Stimulated activated CD8-positive, alpha-beta memory T cell treated with anti-CD3 and anti-CD28 coated beads, Interleukin-12 subunit alpha, Interleukin-12 subunit beta, amount 100 ng/mL, for 4 hours (primary cell): Measurements from ENCODE around the gene FNTB.

ENCODE experiments used
- DNase-seq: peaks from one replicate; pipeline ENCODE4 v3.0.0-alpha.2; 2020; ENCODE audit warnings: low read depth

Gene FNTB

DNA sequence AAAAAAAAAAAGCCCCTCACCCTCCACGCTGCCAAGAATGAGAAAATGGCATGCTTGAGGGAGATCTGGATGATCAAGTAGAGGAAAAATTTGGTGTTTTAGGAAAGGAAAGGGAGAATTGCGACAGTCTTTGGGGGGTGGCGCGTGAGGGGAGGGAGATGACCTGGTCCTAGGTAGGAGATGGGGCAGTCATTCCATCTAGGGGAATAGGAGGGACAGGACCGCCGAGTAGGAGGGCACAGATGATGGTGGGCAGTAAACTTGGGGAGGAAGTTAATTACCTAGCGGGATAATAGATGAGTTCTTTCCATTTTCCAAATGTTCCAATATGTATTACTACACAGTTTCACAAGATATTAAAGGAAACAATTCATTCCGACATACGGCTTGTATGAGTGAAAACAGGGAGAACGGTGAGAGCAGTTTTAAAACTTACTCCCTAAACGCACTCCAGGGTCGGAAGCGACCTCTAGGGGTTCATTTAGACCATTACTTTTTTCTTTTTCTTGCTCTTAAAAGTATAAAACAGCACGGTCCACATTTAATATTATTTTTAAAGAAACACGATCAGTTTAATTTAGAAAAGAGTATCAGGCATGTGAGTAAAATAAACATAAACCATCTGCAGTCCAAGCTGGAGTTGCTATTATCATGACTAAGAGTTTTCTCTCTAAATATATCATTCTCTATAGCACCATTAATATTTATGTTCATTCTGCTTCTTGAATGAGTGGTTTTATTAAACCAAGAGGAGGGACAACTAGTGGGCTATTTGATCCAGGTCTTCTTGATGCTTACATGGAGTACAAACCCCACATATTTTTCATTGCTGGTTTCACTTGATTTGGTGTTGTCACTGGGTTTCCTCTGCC lies 3.0 kb upstream of the FNTB start:
- DNase-seq: no peak

DNA sequence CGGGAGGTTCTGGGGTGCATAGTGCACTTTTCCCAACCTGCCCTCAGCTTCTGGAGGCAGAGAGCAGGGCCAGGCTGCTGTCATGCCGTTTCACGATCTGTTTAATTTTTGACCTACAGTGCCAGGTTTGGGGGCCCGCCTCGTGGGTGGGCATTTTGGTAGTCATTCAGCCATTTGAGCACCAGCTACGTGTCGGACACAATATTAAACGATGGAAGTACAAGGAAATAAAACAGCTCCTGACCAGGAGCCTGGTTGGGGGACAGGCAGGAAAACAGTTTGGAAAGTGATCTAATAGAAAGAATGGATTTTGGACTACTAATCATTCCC lies 708 bp downstream of the FNTB start:
- DNase-seq: no peak

DNA sequence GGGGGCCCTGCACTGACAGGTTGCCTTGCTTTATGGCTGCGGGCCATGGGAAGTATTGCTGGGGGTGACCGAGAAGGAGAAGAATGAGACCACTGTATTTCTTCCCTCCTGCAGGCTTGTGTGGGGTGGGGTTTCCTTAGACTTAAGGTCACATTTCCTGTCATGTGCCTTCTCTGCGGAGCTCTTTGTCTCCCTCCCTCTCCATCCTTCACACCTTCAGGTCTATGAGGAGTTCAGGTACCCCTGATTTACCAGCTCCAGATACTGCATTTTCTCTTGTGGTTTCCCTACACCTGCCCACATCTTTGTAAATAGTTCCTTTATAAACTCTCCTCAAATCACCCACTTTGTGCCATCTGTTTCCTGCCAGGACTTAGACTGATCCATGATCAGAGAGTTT lies 3.6 kb downstream of the FNTB start:
- no peak for DNase-seq

DNA sequence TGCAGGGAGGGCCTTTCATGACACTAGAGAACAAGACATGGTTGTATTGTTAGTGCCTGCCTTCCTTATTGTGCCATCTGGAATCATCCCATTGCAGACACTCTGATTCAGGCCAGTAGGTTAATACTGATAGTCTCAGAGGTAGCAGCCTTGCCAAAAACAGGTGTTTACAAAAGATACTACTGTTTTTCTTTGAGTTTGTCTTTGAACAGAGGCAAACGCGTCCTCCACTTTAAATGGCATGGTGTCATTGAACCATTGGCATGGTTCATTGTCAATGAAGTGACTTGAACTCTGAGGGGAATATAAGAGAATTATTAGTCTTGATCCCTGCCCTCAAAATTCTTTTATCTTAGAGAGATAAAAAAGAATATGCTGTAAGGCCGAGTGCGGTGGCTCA lies 4.2 kb downstream of the FNTB start:
- no peak for DNase-seq

DNA sequence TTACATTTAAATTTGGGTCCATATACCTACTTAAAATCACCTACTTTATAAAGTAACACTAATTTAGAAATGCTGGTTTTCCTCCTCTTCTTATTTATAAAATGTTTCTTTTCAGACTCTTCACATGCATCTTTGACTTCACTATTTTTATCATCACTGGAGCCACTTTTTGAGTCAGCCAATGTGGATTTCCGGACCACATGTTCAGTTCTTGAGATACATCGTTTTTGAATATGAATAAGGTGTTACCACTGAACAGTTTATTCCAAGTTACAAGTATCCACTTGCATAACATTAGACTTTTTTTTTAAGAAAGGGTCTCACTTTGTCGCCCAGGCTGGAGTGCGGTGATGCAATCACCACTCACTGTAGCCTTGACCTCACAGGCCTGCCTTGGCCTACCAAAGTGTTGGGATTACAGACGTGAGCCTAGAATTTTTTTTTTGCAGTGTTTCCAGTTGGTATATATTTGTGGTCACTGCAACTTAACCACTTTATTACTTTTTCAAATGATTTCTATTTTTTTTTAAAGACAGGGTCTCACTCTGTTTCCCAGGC lies 5.7 kb downstream of the FNTB start:
- no peak for DNase-seq

DNA sequence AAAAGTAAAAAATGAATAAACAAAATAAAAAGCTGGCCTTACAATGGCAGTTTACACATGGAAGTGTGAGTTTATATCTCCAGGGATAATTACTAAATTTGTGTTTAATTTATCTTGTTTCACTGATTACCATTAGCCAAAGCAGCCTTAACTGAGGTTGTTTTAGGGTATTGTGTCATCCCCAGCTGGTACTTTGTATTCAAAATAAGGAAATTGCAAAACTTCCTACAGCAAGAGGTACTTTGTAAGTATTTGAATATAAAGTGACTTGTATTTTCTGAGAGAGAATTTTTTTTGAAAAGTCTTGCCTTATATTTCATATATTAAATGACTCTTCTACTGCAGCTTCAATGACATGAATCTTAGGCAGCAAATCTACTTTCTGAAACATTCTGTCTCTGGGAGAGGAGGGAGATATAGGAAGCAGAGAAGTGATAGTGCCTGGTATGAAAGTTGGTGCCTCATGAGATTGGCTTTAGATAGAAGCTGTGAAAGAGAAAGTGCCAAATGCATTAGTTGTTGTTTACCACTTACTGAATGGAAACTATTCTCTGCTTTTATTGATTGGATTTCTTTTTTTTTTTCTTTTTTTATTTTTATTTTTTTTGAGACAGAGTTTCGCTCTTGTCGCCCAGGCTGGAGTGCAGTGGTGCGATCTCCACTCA lies 6.7 kb downstream of the FNTB start:
- DNase-seq: no peak

DNA sequence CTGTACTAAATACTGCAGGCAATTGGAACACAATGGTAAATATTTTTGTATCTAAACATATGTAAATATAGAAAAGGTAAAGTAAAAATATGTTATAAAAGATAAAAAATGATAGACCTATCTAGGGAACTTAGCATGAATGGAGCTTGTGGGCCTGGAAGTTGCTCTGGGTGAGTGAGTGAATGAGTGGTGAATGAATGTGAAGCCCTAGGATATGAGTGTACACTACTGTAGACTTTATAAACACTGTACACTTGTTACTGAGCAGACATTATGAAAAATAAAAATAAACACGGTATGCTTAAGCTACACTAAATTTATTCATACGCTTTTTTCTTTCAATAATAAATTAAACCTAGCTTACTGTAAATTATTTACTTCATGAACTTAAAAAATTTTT lies 7.8 kb downstream of the FNTB start:
- no peak for DNase-seq

DNA sequence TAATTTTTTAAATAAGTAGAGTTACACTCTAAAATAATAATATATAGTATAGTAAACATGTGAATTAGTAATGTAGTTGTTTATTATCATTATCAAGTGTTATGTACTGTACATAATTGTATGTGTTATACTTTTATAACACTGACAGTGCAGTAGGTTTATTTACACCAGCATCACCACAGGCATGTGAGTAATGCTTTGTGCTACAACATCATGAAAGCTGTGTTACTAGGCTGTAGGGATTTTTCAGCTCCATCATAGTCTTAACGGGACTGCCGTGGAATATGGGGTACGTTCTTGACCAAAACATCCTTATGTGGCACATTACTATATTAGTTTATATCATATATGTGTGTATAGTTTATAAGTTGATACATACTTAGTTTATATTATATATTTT lies 8.6 kb downstream of the FNTB start:
- DNase-seq: no peak

DNA sequence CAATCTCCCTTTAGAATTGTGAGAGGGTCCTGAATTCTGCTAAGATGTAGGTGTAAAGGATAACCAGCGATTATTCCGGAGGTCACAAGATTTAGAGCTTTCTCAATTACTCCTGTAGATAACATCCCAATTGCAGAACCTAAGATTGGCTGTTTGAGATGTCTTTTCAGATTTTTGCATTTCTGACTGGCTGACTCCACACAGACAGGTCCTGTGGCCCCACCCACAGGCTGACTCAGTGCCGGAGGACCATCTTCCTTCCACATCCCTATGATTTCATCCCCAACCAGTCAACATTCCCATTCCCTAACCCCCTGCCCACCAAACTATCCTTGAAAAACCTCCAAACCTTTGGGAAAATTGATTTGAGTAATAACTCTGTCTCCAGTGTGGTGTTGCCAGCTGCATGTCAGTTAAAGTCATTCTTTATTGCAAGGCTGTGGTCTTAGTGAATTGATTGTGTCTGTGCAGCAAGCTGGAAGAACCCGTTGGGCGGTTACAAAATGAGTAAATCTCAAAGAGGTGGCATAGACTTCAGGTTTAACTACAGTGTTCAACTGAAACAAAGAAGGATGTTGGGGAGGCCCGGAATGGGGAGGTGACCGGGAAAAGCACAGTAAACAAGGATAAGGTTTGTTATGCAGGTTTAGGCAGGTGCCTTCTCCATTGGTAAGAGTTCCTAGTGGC lies 10.6 kb downstream of the FNTB start:
- DNase-seq: no peak

DNA sequence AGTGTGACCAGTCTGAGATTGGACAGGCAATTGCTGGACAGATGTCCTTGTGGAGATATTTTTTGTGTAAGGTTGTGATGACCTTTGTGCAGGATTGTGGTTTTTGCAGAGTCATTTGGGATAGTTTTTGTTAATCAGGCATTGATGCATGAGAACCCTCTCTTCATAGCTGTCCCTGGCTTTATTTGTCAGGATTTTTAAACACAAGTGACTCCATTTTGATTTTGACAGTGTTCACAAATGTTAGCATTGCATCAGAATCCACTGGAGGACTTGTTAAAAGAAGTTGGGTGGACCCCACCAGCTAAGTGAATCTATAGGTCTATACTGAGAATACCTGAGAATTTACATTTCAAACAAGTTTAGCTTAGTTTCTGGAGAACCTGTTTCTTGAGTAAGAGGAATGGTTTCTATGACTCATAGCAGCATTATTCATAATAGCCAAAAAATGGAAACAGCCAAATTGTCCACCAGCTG lies 11.8 kb downstream of the FNTB start:
- no peak for DNase-seq

DNA sequence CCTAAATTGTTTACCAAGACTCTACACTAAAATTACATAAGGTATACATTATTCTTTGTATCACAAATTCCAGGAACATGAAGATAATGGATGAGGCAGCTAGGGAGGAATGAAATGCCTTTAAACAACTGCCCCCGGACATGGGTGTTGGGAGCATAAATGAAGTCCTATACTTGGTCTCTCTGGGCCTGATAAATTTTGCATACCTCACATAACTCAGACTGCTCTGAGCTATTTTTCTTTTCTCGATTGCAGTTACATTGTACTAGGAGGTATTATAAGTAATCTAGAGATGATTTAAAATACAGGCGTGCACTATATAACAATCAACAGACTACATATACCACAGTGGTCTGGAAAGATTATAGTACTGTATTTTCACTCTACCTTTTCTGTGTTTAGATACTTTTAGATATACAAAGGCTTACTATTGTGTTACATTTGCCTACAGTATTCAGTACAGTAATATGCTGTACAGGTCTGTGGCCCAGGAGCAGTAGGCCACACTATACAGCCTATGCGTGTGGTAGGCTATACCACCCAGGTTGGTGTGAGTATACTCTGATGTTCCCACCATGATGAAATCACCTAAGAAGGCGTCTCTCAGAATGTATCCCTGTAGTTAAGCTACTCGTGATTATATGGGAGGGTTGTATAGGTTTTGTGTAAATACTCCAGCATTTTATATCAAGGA lies 14.3 kb downstream of the FNTB start:
- DNase-seq: no peak

DNA sequence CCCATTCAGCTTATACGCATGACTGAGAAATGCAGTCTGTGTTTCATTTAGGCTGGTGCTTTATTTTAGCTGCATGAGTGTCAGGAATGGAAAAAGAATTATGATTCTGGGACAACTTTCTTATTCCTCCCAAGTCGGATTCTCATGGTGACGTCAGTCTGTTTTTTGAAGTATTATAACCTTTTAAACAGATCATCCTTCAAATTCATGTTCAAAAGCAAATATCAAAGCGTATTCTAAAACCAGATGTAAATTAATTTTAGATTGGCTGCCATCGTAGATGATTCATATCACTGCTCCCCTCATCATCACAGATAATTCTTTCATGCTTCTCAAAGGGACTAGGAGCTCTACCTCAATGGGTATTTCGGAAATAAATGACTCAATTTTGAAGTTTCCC lies 15.0 kb downstream of the FNTB start:
- DNase-seq: no peak

DNA sequence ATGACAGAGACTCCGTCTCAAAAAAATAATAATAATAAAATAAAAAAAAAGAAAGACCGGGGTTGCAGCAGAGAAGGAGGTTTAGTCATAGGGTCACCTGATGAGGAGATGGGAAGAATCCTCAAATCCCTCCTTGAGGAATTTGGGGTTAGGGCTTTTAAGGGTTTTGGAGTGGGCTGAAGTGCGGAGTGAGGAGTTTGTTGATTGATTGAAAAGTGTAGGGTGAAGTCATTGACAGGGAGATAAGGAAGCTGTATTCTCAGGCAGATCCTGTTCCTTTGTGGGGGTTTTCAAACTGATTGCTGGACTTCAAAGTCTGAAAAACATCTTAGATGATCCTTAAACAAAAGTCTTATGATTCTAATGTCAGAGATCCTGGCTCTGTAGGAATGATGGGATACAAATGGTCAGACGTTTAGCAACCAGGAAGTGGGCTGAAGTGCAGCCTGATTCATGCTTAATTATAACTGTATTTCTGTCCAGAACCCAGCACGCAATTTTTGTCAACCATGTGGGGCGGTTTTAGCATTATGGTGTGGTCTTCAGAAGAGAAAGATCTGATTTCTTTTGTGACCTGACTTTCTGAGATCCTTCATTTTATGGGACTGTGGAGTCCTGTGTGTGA lies 16.0 kb downstream of the FNTB start:
- no peak for DNase-seq

DNA sequence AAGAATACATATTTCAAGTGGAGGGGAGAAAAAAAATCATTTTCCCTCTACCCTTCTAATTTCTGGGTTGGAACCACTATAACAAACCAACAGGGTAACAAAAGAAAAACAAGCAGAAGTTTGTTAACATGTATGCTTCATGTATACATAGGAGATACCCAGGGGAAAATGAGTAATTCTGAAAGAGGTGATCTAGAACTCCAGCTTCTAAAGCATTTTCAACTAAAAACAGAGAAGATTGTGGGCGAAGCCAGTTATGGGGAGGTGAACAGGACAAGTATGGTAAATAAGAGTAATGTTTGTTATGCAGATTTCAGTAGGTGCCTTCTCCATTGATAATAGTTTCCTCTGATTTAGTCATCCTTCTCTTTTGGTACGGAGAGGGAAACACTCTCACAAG lies 16.7 kb downstream of the FNTB start:
- DNase-seq: no peak

DNA sequence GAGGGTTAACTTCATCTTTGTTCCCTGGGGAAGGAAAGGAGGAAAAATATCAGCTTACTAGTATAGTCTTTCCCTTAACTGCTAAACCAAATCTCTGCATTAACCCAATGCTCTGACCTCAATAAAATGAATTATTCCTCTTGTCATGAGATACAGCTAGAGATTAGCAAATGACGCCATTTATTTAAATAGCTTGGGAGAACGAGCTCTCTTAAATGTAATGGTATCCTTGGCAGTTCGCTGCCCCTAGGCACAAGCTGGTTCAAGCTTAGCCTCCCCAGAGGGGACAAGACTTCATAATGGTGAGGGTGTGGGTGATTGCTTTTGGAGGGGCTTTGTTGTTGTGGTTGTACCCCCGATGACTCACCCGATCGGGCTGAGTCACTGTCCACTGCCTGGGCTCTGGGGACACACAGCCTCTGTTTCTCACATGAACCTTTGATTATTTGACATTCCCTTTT lies 19.6 kb downstream of the FNTB start:
- DNase-seq: no peak

DNA sequence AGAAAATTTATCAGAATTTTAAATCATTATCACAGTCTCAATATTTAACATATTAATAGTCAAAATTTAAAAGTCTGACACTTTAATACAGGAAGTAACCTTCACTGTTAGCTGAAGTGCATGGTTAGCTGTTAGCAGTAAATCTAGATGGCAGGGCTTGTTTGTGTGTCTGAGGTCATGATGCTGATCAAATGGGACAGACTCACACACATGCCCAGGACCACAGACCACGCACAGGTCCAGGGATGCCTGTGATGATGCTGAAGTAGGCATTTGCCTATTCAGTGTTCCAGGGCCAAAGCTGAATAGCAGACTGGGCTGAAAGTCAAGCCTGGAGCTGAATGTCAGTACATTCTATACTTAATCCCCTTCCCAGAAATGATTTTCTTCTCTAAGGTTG lies 20.5 kb downstream of the FNTB start:
- DNase-seq: no peak

DNA sequence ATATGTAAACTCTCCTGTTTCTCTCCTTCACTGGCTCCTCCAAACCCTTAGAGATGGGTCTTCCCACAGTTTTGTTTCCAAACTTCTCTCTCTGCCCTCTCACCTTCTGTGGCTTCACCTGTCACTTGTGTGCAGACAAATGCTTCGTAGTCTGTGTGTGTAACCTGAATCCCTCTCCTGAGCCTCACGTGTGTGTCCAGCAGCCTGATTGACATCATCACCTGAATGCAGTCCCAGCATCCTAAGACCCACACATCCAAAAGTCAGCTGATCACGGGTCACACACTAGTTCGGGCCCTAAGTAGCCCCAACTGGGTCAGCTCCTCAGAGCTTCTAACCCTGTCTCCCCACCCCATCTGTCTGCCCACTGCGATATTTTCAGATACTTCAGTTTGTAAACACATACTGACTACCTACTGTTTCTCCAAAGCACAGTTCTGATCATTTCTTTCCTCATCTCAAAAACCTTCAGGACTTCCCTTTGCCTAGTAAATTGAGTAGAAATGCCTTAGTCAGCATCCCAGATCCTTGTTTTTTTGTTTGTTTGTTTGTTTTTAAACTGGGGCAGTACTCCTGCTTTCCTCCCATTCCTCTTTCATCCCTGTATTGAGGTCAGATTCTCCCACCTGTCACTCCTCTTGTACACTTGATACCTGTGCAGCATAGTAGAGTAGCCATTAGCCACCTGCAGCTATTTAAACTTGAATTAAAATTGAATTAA lies 23.7 kb downstream of the FNTB start:
- DNase-seq: no peak

DNA sequence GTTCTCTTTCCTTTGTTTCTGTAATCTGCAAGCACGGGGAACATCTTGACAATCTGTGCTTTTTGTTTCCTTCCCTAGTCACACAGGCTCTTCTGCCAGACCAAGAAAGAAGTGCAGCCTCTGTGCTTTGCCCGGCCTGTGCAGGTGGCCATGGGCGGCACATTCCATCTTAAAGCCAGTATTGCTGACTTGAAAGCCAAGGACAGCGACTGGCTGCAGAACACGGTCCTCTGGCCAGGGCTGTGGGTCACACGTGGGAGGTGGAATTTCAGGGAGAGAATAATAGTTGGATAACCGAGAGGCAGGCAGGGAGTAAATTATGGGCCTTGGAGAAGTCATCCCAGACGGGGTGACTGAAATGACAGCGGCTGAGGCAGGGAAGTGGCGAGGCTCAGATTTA lies 24.8 kb downstream of the FNTB start:
- DNase-seq: no peak

DNA sequence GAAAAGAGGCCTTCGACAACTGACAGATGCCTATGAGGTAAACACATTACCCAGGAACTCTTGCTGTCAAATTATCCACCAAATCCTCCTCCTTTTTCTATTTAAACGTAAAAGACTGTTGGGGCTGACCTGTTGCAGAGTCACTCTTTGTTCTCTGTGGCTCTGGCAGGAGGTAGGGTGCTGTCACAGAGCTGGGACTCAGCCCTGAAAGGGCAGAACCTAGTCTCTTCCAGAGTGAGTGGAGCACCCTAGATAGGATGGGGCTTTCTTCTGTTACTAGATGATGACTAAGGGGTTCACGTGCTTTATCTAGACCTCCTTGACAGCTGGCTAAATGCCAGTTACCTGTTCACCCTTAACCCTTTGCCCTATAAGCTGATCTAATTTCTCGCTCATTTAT lies 25.7 kb downstream of the FNTB start:
- DNase-seq: no peak

DNA sequence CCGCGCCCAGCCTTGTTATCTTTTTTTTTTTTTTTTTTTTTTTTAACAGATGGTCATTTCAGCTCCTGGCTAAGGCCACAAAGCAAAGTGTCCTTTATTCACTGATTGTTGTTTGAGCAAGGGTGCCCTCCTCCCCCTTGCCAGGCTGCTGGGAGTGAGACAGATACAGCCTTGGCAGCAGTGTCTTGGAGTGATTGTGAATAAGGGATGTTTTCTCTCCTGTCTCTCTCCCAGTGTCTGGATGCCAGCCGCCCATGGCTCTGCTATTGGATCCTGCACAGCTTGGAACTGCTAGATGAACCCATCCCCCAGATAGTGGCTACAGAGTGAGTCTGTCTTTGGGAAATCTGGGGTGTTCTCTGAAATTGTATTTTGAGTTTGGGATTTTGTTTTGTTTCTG lies 28.7 kb downstream of the FNTB start:
- no peak for DNase-seq

DNA sequence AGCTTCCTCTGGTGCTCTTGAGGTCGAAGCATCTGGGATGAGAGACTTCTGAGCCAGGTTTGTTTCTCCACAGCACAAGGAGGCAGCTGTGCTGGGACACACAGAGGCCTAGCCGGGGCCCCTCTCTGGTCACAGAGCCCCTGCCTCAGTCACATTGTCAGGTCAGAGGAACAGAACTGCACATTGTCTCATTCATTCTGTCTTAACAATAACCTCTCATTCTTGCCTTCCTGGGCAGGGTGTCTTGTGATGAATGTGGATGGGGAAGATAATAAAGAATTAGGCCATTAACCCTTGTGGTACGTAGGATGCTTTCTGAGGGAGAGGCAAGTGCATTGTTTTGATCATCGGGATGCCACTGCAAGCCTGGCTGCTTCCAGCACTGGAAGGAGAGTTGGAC lies 29.8 kb downstream of the FNTB start:
- no peak for DNase-seq
